Fibroblast of skin of scalp (primary cell): ENCODE measurements around the gene OPN1MW. TPM values are rescaled to one million over a fixed set of nuclear protein-coding genes. Genes with fewer than 3 reads are reported as not detected.
"Not testable (repeated sequence)": the region's sequence is repeated elsewhere in the genome, so short reads cannot be mapped to it uniquely, and the experiment has no call there.

ENCODE experiments used
- DNase-seq: peaks from one replicate; pipeline ENCODE4 v3.0.0-alpha.2; 2013
- polyA plus RNA-seq, 2 experiments: library from polyadenylated mRNA; unstranded; fragments of 120-200 nt; gene quantifications; one replicate each; pipeline ENCODE4 v1.2.1, GENCODE V29; 2013; ENCODE audit not compliant: insufficient read length in 2 of 2

OPN1MW gene
- polyA plus RNA-seq (2013, experiment 1 of 2; ENCODE audit: insufficient read length): not detected
- not detected for polyA plus RNA-seq (2013, experiment 2 of 2; ENCODE audit: insufficient read length)

DNA sequence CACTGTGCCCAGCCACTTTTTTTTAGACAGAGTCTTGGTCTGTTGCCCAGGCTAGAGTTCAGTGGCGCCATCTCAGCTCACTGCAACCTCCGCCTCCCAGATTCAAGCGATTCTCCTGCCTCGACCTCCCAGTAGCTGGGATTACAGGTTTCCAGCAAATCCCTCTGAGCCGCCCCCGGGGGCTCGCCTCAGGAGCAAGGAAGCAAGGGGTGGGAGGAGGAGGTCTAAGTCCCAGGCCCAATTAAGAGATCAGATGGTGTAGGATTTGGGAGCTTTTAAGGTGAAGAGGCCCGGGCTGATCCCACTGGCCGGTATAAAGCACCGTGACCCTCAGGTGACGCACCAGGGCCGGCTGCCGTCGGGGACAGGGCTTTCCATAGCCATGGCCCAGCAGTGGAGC, at the start of gene OPN1MW:
TSS of gene OPN1MW (plus strand) at position 301 of the 400 bp plus-strand sequence. CDS start at position 383, 82 bp downstream.
- DNase-seq: not testable (repeated sequence)

DNA sequence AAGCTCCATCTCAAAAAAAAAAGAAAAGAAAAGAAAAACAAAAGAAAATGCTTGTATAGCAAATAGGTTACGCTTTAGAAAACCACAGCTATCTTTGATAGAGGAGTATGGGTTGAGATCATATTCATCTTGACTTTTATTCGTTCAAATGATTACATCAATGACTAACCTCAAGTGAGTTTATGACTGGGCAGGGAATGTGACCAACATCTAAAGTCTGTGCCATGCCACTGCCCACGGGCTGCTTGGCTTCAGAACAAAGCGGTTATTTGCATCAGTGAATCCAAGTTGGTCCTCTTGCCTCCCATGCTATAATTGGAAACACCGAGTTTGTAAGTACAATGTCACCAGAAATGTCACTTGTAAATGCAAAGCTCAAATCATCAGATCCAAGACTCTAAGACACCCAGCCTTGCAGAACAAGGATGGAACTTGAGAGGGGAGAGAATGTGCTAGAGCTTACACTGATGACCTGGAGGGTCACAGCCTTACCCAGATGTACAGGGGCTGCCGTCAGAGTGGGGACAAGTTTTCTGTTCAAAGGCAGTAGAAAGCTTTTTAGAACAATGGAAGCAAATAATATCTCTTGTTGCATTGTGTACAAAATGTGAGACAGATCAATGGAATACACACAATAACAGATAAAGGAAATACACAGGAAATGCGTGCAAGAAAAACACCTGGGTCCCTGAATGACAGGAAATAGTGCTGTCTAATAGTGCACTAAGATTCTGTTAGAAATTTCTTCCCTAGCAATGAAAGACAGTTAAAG, 46.8 kb upstream of the OPN1MW start:
- DNase-seq: no peak

DNA sequence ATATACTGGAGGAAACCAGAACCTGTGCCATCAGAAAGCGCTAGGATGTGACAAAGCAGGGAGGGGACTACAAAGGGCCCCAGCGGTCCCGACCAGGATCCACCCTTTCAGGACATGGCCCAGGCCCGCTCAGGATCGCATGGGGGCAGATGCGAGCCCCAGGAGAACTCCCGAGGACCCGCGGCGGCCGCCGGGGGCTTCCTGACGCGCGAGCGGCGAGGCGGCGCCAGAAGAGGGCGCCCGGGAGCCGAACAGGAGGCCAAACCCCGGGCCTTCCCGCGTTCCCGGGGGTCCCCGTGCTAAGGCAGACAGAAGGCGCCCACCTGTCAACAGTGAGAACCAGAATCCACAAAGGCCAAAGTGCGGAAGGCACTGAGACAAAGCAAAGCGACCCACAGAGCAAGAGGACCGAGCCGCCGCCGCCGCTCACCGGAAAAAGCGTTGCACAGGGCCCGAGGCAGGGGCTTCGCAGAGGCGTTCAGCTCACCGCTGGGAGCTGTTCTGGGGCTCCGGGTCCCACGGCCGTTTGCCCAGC, 45.7 kb upstream of the OPN1MW start:
- DNase-seq: peak; percentile 54

GRCh38 chrX:154138857-154139256, 43.5 kb upstream of the OPN1MW start:
- no peak for DNase-seq

DNA sequence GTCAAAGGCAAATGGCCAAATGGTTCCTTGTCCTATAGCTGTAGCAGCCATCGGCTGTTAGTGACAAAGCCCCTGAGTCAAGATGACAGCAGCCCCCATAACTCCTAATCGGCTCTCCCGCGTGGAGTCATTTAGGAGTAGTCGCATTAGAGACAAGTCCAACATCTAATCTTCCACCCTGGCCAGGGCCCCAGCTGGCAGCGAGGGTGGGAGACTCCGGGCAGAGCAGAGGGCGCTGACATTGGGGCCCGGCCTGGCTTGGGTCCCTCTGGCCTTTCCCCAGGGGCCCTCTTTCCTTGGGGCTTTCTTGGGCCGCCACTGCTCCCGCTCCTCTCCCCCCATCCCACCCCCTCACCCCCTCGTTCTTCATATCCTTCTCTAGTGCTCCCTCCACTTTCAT, 42.2 kb upstream of the OPN1MW start:
- DNase-seq: no peak

- DNase-seq: no peak
These were observed 41.7 kb upstream of the OPN1MW start for GRCh38 chrX:154140742-154141141.

DNA sequence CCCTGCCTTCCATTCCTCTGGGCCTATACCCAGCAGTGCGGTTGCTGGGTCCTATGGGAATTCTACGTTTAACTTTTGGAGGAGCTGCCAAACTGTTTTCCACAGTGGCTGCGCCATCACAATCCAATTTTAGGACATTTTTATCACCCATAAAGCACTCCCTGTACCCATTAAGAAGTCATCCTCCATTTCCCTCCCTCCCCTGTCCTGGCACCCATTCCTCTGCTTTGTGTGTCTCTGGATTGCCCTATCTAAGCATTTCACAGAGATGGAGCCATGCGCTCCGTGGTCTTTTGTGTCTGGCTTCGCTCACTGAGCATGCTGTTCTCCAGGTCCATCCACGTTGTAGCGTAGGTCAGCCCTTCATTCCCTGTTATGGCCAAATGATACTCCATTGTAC, 40.0 kb upstream of the OPN1MW start:
- DNase-seq: no peak

GRCh38 chrX:154142950-154143745, 39.2 kb upstream of the OPN1MW start:
- no peak for DNase-seq

- not testable (repeated sequence) for DNase-seq
These were observed 38.4 kb upstream of the OPN1MW start, which contains the start of gene OPN1LW for GRCh38 chrX:154144010-154144409. OPN1LW (plus strand) TSS chrX:154144243; CDS start chrX:154144284, 41 bp downstream.

- DNase-seq: not testable (repeated sequence)
These were observed 31.4 kb upstream of the OPN1MW start for GRCh38 chrX:154151030-154151429.

DNA sequence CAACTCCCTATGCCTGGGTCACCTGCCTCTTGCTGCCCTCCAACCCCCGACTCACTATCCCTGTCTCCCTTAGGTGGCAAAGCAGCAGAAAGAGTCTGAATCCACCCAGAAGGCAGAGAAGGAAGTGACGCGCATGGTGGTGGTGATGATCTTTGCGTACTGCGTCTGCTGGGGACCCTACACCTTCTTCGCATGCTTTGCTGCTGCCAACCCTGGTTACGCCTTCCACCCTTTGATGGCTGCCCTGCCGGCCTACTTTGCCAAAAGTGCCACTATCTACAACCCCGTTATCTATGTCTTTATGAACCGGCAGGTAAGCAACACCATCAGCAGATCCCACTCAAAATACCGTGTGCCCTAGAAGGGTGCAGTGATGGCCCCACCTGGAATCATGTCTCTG, 26.2 kb upstream of the OPN1MW start:
- not testable (repeated sequence) for DNase-seq

- DNase-seq: not testable (repeated sequence)
These were observed 25.2 kb upstream of the OPN1MW start for GRCh38 chrX:154157207-154157606.

- not testable (repeated sequence) for DNase-seq
These were observed 23.1 kb upstream of the OPN1MW start for GRCh38 chrX:154159345-154159744.

DNA sequence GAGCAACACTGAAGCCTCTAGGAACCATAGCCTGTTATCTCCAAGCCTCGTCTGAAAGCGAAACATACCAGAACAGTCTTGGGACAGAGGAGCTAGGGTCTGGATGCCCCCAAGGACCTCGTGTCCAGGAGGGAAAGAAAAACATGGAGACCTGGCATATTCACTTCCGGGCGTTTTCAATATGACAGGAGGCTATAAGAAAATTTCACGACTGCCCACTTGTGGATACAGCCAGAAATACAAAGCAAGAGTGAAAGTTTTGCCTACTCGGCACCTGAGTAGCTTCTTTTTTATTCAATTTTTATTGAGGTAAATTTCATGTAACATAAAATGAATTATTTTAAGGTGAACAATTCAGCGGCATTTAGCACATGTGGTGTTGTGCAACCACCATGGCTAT, 17.5 kb upstream of the OPN1MW start:
- not testable (repeated sequence) for DNase-seq

DNA sequence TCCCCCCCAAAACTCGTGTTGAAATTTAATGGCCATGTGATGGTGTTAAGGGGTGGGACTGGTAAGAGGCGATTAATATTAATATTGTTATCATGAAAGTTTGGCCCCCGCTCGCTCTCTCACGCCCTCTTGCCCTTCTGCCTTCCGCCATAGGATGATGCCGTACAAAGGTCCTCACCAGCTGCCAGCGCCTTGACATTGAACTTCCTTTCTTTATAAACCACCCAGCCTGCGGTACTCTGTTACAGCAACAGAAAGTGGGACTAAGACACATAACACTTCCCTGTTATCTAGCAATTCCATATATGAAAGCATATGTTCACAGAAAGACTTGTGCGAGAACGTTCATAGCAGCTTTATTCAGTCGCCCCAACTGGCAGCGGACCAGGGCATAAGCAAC, 14.0 kb upstream of the OPN1MW start:
- not testable (repeated sequence) for DNase-seq

DNA sequence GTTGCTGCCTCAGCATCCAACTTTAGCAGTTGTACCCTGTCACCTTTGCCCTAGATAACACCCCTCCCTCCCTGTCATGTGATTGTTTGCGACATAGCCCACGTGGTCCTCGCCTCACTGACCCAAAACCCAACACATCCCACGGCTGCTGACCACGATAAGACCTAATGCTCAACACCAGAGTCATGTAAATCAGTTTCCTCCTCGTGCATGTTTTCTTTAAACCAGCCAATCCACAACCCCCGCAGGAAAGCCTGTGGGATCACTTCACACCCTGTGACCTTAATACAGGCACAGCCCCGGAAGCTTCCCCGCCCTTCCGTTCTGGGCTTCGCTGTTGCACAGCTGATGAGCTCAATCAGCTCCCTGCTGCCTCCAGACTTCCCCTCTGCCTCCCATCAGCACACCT, 9.9 kb upstream of the OPN1MW start:
- not testable (repeated sequence) for DNase-seq

DNA sequence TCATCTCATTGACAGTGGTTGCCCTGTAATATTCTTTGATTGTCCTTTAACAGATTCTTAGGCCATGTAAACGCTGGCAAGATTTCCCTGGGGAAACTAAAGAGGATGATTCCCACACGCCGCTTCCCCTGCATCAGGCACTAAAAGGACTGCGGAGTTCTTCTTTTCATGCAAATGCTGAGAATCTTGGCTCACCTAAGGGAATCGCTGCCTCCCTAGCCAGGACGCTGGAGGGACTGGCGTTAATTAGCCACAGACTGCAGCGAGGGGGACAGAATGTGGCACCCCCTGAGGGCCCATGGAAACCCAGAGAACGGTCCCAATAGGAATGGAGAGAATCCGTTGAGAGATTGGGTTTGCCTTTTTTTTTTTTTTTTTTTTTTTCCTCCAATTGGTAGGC, 8.0 kb upstream of the OPN1MW start:
- DNase-seq: not testable (repeated sequence)

DNA sequence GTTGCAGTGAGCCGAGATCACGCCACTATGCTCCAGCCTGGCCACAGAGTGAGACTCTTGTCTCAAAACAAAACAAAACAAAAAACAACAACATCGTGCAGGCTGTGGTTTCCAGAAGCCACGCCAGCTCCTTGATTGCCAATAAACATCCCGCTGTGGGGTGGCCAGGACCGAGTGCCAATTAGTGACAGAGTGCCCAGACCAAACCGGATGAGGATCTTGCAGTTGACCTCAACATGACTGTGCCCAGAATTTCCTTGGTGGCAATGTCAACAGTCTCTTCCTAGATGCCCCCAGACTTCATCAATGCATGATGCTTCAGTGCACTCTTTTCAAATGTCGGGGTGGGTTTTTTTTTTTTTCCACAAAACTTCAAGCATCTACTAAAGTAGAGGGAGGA, 1.4 kb downstream of the OPN1MW start:
- not testable (repeated sequence) for DNase-seq

- DNase-seq: not testable (repeated sequence)
These were observed 10.4 kb downstream of the OPN1MW start for GRCh38 chrX:154192846-154193245.

GRCh38 chrX:154194316-154194715, 11.9 kb downstream of the OPN1MW start:
- not testable (repeated sequence) for DNase-seq

DNA sequence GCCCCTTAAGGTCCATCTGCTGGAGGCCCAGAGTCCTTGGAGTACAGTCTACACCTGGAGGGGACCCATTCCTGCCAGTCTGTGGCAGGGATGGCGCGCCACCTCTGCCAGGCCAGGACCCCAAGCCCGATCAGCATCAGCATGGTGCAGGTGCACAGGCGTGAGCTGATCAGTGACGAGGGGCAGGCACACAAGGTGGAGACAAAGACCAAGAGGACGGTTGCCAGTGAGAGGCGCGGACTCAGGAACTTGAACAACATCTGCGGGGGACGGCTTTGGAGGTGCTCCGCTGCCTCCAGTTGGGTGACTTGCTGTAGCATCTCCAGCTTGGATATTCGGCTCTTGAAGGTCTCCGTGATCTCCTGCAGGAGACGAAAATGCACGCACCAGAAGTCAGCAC, 14.1 kb downstream of the OPN1MW start:
- not testable (repeated sequence) for DNase-seq

- DNase-seq: not testable (repeated sequence)
These were observed 27.4 kb downstream of the OPN1MW start for GRCh38 chrX:154209670-154210418.
